Hepatocyte (in vitro differentiated cells): ENCODE data around the gene SLC25A45. TPM values are rescaled to one million over a fixed set of nuclear protein-coding genes. Genes with fewer than 3 reads are reported as not detected.
A peak's percentile ranks its signal among the peaks of the same experiment; 100 is the strongest.

Experiments used
- DNase-seq: peaks from one replicate; pipeline ENCODE4 v3.0.0-alpha.2; 2016; ENCODE audit warnings: low spot score
- H2AFZ ChIP-seq: fragments of 200-600 bp; sonication (generic); 2 replicates; pipeline ENCODE4 v1.6.0; 2016; ENCODE audit warnings: antibody characterized with exemption, mild to moderate bottlenecking
- H3K27ac ChIP-seq: fragments of 200-600 bp; sonication (generic); 2 replicates; pipeline ENCODE4 v1.5.1; 2016; ENCODE audit warnings: mild to moderate bottlenecking
- H3K27me3 ChIP-seq: fragments of 200-600 bp; sonication (generic); 2 replicates; pipeline ENCODE4 v1.6.1; 2016
- H3K36me3 ChIP-seq: fragments of 200-600 bp; sonication (generic); replicated peaks from 2 replicates; pipeline ENCODE4 v1.5.1; 2016; ENCODE audit warnings: low read depth; ENCODE audit not compliant: insufficient read depth
- H3K4me1 ChIP-seq: fragments of 200-600 bp; sonication (generic); 2 replicates; pipeline ENCODE4 v1.5.1; 2016; ENCODE audit warnings: mild to moderate bottlenecking, moderate library complexity; ENCODE audit not compliant: insufficient read depth
- H3K4me2 ChIP-seq: fragments of 200-600 bp; sonication (generic); 2 replicates; pipeline ENCODE4 v1.6.0; 2016
- H3K4me3 ChIP-seq: fragments of 200-600 bp; sonication (generic); 2 replicates; pipeline ENCODE4 v1.5.1; 2016; ENCODE audit warnings: mild to moderate bottlenecking
- H3K79me2 ChIP-seq: fragments of 200-600 bp; sonication (generic); 2 replicates; pipeline ENCODE4 v1.6.0; 2017; ENCODE audit warnings: mild to moderate bottlenecking
- H3K9me2 ChIP-seq: fragments of 200-600 bp; sonication (generic); replicated peaks from 2 replicates; pipeline ENCODE4 v1.6.0; 2017; ENCODE audit warnings: mild to moderate bottlenecking; ENCODE audit not compliant: insufficient read depth
- H3K9me3 ChIP-seq: fragments of 200-600 bp; sonication (generic); 2 replicates; pipeline ENCODE4 v1.5.1; 2016; ENCODE audit warnings: low read depth, mild to moderate bottlenecking
- H4K20me1 ChIP-seq: fragments of 200-600 bp; sonication (generic); 2 replicates; pipeline ENCODE4 v1.6.0; 2016; ENCODE audit warnings: mild to moderate bottlenecking; ENCODE audit not compliant: insufficient read depth, poor library complexity, severe bottlenecking
- CTCF ChIP-seq: fragments of 200-600 bp; sonication (generic); IDR thresholded peaks from 2 replicates; pipeline ENCODE4 v1.5.1; 2016; ENCODE audit warnings: antibody characterized with exemption, mild to moderate bottlenecking; ENCODE audit not compliant: poor library complexity
- EZH2 ChIP-seq: fragments of 200-600 bp; sonication (generic); IDR thresholded peaks from 2 replicates; pipeline ENCODE4 v1.6.1; 2016; ENCODE audit warnings: antibody characterized with exemption, mild to moderate bottlenecking, borderline replicate concordance
- EZH2phosphoT487 ChIP-seq: fragments of 200-600 bp; sonication (generic); IDR thresholded peaks from one replicate; pipeline ENCODE4 v1.6.1; 2018; ENCODE audit warnings: antibody characterized with exemption, mild to moderate bottlenecking, low read depth, moderate library complexity; ENCODE audit not compliant: unreplicated experiment, severe bottlenecking
- WGBS: methylation state at CpG from one replicate; pipeline ENCODE4 v1.1.6; 2016; ENCODE audit warnings: low lambda C conversion rate; ENCODE audit errors: missing lambda C conversion rate; 5-methylcytosine and 5-hydroxymethylcytosine counted together
- polyA plus RNA-seq: library from polyadenylated mRNA; unstranded; fragments of >200 nt; fragmentation: Nextera tagmentation; extraction: Ambion mirVana; gene quantifications from 2 replicates; pipeline ENCODE4 v1.2.1, GENCODE V29; 2016
- total RNA-seq: library from RNA; depleted of rRNA; stranded (reverse); fragments of >200 nt; gene quantifications from 2 replicates; pipeline ENCODE4 v1.2.3, GENCODE V29; 2014

SLC25A45 gene
- total and polyA plus RNA-seq, 2 experiments from 2014 or later: 8.8 to 13.9 TPM

- Histone ChIP-seq H3K4me2 (peak overlapping the region; percentile 91), H3K9me3 (no peaks in the 10 kb centered on the region), H2AFZ (no peak overlapping the region), H3K36me3 (no peaks in the 10 kb centered on the region), H3K27me3 (no peaks in the 10 kb centered on the region), H3K4me3 (no peak overlapping the region), H3K9me2 (no peaks in the 10 kb centered on the region), H3K4me1 (peaks cover 48% of the 10 kb centered on the region), H3K27ac (peak overlapping the region; percentile 100), H4K20me1 (peaks cover 27% of the 10 kb centered on the region), H3K79me2 (peaks cover 68% of the 10 kb centered on the region)
- TF ChIP-seq EZH2phosphoT487: no peak
- TF ChIP-seq EZH2: no peak
- no peak for TF ChIP-seq CTCF
- DNase-seq: no peak
- WGBS: 100% methylated on average over 2 of the region's 2 CpGs
These were observed 38.1 kb upstream of the SLC25A45 start for GRCh38 chr11:65420506-65420905.

GRCh38 chr11:65419772-65420481 lies 37.5 kb upstream of the SLC25A45 start:
- peak overlapping the region; percentile 100 for H3K27ac ChIP-seq
- 10% methylated on average over 6 of the region's 6 CpGs for WGBS
- H3K4me2 ChIP-seq: peak overlapping the region; percentile 91
- H3K4me3 ChIP-seq: no peak overlapping the region
- H3K9me2 ChIP-seq: no peaks in the 10 kb centered on the region
- H3K4me1 ChIP-seq: peaks cover 48% of the 10 kb centered on the region
- H3K27me3 ChIP-seq: no peaks in the 10 kb centered on the region
- no peaks in the 10 kb centered on the region for H3K9me3 ChIP-seq
- peaks cover 65% of the 10 kb centered on the region for H3K79me2 ChIP-seq
- peaks cover 21% of the 10 kb centered on the region for H4K20me1 ChIP-seq
- H3K36me3 ChIP-seq: no peaks in the 10 kb centered on the region
- DNase-seq: peak; percentile 94
- no peak overlapping the region for H2AFZ ChIP-seq
- no peak for TF ChIP-seq EZH2phosphoT487
- TF ChIP-seq CTCF: no peak
- no peak for TF ChIP-seq EZH2

- H3K27ac ChIP-seq: peak overlapping the region; percentile 100
- H4K20me1 ChIP-seq: peaks cover 16% of the 10 kb centered on the region
- peaks cover 60% of the 10 kb centered on the region for H3K79me2 ChIP-seq
- peaks cover 48% of the 10 kb centered on the region for H3K4me1 ChIP-seq
- H3K9me3 ChIP-seq: no peaks in the 10 kb centered on the region
- no peaks in the 10 kb centered on the region for H3K36me3 ChIP-seq
- peak overlapping the region; percentile 18 for H3K4me3 ChIP-seq
- peak overlapping the region; percentile 91 for H3K4me2 ChIP-seq
- no peaks in the 10 kb centered on the region for H3K27me3 ChIP-seq
- WGBS: 56% methylated on average over 7 of the region's 7 CpGs
- TF ChIP-seq EZH2 (no peak), CTCF (no peak), EZH2phosphoT487 (no peak)
- H3K9me2 ChIP-seq: no peaks in the 10 kb centered on the region
- no peak overlapping the region for H2AFZ ChIP-seq
- DNase-seq: no peak
These were observed 37.0 kb upstream of the SLC25A45 start for GRCh38 chr11:65419460-65419771.
